GM21737 (cell line): ENCODE data around the gene CDCA4.

Source experiments
- ATAC-seq: cut with Tn5 transposase; IDR thresholded peaks from one replicate; pipeline ENCODE4 v1.9.1; 2021; ENCODE audit warnings: mild to moderate bottlenecking, moderate library complexity; ENCODE audit not compliant: unreplicated experiment

Gene CDCA4

DNA sequence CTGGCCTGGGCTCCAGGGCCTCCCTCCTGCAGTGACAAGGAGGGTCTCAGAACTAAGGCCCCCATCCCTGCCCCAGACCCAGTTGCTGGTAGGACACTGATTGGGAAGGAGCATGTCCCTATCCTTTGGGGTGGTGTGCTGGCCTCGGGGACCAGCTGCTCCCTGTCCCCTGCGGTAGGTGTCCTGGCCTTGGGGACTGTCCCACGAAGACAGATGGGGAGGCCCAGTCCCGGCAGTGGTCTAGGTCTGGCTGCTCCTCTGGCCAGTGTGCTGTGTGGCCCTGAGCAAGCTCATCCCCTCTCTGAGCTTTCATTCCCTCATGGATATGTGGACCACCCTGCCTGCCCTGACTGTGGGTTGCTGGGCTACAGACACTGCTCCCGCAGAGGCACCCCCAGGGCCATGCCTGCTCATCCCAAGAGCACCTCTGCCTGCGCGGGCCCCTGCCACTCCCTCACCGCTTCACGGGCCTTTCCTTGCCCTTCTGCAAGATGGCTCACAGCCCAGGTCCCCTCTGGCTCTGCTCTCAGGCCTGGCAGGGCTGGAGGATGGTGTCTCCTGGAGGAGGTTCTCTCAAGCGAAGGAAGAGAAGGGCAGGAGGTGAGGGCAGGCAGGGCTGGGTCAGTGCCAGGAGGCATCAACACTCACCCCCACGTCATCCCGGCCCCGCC, 55.2 kb downstream of the CDCA4 start:
- ATAC-seq = no peak

DNA sequence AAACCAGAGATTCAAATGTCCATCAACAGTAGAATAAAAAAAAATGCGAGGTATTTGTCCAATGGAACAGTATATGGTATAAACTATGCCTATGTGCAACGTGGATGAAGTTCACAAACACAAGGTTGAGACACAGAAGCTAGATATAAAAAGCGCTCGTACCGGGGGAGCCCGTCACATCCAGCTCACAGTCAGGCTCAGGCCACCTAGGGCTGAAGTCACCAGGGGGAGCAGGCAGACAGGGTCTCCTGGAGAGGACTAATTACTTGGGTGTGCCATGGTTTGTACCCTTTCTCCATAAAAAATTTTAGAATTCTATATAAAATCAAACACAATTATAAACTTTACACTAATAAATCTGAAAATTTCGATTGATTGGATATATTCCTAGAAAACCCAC, 56.3 kb downstream of the CDCA4 start:
- ATAC-seq = no peak
